HG03571 (cell line): ENCODE results near the gene SURF6.
"Not testable (repeated sequence)": the region's sequence is repeated elsewhere in the genome, so short reads cannot be mapped to it uniquely, and the experiment has no call there.

Experiments
- ATAC-seq: cut with Tn5 transposase; IDR thresholded peaks from one replicate; pipeline ENCODE4 v1.9.1; 2021; ENCODE audit not compliant: unreplicated experiment

Gene SURF6

GRCh38 chr9:133335924-133336811 lies at the start of gene SURF6:
TSS of gene SURF6 (minus strand) at chr9:133336188. CDS start at chr9:133336132, 56 bp downstream.
- peak; percentile 69 for ATAC-seq

GRCh38 chr9:133385452-133385851 lies 49.5 kb upstream of the SURF6 start:
- no peak for ATAC-seq

- no peak for ATAC-seq
Measured at GRCh38 chr9:133384736-133385321, 48.8 kb upstream of the SURF6 start.

- no peak for ATAC-seq
Measured at GRCh38 chr9:133383438-133383837, 47.5 kb upstream of the SURF6 start.

- no peak for ATAC-seq
Measured at GRCh38 chr9:133382507-133383141, 46.6 kb upstream of the SURF6 start.

- no peak for ATAC-seq
Measured at GRCh38 chr9:133380734-133381133, 44.7 kb upstream of the SURF6 start.

- no peak for ATAC-seq
Measured at GRCh38 chr9:133379153-133380086, 43.4 kb upstream of the SURF6 start.

- no peak for ATAC-seq
Measured at GRCh38 chr9:133378408-133378962, 42.5 kb upstream of the SURF6 start.

GRCh38 chr9:133377721-133378216 lies 41.8 kb upstream of the SURF6 start:
- ATAC-seq, result no peak

GRCh38 chr9:133377280-133377679 lies 41.3 kb upstream of the SURF6 start:
- ATAC-seq, result not testable (repeated sequence)

GRCh38 chr9:133375724-133376654 lies 40.0 kb upstream of the SURF6 start, which contains the start of the genes STKLD1 and SURF4:
TSS of gene STKLD1 (plus strand) at chr9:133376366. CDS start at chr9:133376474, 108 bp downstream.
TSS of gene SURF4 (minus strand) at chr9:133376060. CDS start at chr9:133375969, 91 bp downstream.
- peak; percentile 86 for ATAC-seq

GRCh38 chr9:133375116-133375723 lies 39.2 kb upstream of the SURF6 start:
- peak; percentile 8 for ATAC-seq

- no peak for ATAC-seq
Measured at GRCh38 chr9:133374612-133375115, 38.7 kb upstream of the SURF6 start.

- ATAC-seq, result no peak
Measured at GRCh38 chr9:133372144-133372543, 36.2 kb upstream of the SURF6 start.

GRCh38 chr9:133371261-133371711 lies 35.3 kb upstream of the SURF6 start:
- no peak for ATAC-seq

- ATAC-seq, result no peak
Measured at GRCh38 chr9:133370685-133371084, 34.7 kb upstream of the SURF6 start.

GRCh38 chr9:133369933-133370332 lies 33.9 kb upstream of the SURF6 start:
- no peak for ATAC-seq

- ATAC-seq, result no peak
Measured at GRCh38 chr9:133369422-133369821, 33.4 kb upstream of the SURF6 start.
